ENCODE data around the gene CRTAP.
A peak's percentile ranks its signal among the peaks of the same experiment; 100 is the strongest.
"Not testable (repeated sequence)": the region's sequence is repeated elsewhere in the genome, so short reads cannot be mapped to it uniquely, and the experiment has no call there.

The CRTAP gene

DNA sequence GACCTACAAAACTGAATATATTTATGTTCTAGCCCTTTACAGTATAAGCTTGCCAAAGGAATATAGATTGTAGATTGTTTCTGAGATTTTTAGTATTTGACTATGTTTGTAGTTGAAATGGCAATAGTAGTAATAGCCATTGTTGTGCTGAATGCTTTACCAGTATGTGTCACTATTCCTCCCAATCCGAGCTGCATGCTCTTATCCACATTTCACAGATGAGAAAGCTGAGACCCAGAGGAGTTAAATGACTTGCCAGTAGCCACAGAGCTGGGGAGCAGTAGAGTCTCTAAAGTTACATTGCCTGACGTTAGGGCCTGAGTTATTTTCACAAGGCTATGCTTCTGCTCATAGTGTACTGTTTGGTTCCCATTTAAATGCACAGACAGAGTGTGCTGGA, 13.6 kb upstream of the CRTAP start:
- DNase-seq: no peak

DNA sequence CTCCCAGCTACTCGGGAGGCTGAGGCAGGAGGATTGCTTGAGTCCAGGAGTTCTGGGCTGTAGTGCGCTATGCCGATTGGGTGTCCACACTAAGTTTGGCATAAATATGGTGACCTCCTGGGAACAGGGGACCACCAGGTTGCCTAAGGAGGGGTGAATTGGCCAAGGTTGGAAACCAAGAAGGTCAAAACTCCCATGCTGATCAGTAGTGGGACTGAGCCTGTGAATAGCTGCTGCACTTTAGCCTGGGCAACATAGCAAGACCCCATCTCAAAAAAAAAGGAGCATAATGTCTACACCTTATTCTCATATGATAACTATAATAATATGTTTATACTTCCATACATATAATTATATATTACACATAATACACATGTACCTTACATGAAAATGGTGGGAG, 10.8 kb upstream of the CRTAP start:
- DNase-seq: no peak

DNA sequence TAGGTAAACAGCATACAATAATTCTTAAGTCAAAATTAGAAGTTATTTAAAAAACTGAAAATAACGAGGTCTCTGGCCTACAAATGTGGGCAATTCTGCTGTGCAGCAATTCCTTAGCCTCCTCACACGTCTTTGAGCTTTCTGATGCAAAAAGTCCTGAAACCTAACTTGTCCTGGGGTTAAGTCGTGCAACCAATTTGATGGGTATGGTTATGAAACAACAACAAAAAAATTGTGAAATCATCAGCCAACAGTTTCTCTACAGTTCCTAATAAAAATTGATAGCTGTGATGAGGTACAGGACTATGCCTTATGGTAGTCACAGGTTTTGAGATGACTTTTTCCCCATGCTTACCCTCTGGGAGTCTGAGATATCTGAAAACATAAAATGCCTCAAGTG, 10.3 kb upstream of the CRTAP start:
- DNase-seq: no peak

DNA sequence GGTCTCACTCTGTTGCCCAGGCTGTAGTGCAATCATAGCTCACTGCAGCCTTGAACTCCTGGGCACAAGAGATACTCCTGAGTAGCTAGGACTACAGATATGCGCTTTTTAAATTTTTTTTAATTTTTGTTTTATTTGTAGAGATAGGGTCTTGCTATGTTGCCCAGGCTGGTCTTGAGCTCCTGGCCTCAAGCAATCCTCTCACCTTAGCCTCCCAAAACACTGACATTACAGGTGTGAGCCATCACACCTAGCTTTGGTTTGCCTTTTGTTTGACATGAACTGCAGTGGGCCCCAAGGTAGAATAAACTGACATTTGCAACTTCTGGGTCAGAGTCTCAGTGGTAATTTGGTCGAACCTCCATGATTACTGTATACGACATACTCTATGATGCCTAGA, 9.0 kb upstream of the CRTAP start:
- no peak for DNase-seq

DNA sequence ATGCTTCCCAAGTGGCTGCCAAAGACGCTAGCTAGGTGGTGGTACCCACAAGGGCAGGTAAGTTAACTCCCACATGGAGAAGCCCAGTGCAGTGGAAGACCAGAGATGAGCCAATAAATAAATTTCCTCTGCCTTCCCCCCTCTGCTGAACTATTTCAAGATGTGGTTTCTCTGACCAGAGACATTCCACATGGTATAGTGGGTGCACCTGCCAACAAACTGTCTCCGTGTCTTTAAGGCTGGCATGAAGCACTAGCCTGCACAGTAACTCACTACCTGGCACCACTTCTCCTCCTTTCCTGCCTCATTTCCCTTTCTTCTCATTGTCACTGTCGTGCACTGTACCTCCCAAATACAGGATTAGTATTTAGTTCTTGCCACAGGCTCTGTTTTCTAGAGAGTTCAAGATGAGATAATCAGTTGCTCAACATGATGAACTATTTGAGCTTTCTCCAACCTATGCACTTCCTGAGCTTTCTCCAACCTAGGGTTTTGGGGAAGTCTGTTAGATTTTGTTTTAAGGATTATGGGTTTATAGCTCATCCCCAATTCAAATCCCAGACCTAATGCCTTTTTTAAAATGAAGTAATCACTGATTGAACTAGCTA, 8.4 kb upstream of the CRTAP start:
- DNase-seq: no peak

DNA sequence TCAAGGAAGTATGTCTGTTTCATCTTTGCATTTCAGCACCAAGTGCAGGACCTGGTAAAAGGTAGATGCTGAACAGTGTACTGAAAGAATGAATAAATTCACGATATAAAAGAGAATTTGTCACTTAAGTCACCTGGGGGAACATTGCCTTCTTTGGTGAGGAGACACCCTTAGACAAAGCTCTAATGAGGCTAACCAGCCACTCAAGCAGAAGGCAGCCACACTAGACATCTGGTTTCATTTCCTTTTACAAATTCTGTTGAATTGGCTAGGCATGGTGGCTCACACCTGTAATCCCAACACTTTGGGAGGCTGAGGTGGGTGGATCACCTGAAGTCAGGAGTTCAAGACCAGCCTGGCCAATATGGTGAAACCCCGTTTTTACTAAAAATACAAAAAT, 7.0 kb upstream of the CRTAP start:
- DNase-seq: not testable (repeated sequence)

DNA sequence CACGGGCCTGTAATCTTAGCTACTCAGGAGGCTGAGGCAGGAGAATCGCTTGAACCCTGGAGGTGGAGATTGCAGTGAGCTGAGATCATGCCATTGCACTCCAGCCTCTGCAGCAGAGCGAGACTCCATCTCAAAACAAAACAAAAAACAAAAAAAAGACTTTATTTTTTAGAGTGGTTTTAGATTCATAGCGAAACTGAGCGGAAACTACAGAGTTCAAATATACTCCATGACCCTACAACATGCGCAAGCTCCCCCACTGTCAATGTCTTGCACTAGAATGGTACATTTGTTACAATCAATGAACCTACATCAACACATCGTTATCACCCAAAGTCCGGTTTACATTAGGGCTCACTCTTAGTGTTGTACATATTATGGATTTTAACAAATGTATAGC, 2.2 kb upstream of the CRTAP start:
- no peak for DNase-seq

DNA sequence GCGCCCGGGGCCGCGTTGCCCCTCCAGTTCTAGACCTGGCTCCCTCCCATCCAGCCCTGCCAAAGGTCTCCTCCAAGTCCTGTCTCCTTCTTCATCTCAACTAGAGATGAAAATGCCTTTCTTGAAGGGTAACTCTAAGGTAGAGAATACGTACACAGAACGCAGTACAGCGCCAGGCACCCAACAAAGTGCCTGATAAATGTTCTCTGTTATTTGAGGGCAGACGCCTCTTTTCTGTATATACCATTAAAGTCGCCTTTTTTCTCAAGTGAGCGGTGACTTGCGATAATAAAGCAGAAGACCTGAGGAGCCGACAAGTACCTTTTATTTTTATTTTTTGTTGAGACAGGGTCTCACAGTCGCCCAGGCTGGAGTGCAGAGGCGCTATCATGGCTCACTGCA, 809 bp downstream of the CRTAP start:
- DNase-seq: no peak

DNA sequence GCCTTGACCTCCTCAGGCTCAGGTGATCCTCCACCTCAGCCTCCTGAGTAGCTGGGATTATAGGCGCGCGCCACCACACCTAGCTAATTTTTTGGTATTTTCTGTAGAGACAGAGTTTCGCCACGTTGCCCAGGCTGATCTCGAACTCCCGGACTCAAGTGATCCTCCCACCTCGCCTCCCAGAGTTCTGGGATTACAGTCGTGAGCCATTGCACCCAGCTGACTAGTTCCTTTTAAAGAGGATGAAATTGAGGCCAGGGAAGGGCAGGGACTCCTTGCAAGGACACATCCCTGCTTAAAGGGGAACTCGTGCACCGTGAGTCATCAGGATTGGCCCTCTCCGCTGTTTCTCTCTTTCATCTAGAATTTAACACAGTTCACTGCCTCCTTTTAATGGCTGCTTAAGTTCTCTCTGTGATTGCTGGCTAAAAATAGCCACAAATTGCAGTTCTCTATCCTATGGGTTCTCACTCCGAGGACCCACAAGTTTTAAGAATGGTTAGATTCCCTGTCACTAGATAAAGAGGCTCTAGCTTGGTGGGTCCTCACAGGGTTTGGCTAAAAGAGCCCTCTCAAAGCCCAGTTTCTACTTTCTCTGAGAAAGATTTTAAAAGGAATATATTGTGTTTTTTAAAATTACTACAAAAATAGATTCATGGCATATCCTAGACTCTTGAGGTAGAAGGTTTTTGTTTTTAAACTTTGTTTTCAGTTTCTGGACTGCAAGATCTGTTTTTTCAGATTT, 1.4 kb downstream of the CRTAP start:
- peak; percentile 61 for DNase-seq

DNA sequence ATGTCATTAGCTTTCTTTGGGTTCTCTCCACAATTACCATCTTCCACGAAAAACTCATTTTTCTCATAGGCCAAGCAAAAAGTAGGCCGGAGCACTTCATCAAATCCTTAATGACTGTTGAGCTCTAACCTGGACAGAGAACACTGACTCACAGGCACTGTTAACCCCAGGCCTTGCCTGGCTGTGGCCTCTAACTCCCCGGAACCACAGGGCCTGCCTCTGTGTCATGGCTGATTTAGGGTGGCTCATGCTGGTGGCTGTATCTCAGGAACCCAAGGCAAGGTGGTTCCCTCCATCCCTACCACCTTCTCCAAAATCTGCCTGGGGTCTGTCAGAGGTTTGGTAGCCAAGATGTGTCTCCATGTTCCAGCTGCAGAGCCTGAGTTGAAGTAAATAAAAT, 3.6 kb downstream of the CRTAP start:
- no peak for DNase-seq

DNA sequence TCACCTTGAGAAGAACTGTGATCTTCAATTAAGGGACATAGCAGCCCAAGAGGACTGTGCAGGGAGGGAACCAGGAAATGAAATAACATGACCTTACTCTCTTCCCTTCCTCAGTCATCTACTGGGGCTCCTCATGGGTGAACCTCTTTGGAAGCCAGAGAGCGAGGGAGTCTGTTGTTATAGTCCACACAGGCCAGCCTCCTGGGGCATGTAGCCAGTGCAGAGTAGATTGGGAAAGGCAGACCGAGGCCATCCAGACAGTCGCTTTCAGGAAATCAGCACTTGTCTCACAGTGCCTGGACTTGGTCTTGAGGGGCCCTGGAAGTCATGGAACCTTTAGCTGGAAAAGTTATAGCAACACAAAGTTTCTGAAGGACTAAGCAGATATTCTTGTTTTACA, 6.1 kb downstream of the CRTAP start:
- no peak for DNase-seq

DNA sequence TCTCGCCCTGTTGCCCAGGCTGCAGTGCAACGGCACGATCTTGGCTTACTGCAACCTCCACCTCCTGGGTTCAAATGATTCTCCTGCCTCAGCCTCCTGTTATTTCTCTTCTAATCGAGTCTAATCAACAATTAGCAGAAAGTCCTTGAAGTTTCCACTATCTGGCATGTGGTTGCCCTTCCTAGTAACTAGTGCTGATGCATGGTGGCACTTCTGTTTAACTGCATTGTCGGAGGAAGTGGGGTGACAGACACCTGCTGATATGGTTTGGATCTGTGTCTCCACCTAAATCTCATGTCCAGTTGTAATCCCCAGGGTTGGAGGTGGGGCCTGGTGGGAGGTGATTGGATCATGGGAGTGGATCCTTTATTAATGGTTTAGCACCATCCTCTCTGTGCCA, 9.2 kb downstream of the CRTAP start:
- no peak for DNase-seq

DNA sequence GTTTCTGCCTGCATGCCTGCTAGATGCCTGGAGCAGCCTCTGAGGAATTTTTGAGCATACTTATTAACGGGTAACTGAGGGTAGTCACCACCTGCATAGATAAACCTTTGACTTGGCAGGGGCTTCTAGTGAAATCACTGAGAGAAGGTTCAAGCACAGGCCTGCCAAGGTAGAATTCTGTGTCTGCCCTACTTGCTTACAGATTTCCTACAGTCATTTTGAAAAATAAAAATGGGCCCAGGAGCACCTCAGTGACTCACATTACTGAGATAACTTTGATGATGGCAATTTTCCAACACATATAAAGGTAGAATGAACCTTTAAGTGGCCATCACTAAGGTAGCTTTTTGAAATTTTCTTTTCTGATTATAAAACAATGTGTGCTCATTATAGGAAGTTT, 10.8 kb downstream of the CRTAP start:
- DNase-seq: no peak

DNA sequence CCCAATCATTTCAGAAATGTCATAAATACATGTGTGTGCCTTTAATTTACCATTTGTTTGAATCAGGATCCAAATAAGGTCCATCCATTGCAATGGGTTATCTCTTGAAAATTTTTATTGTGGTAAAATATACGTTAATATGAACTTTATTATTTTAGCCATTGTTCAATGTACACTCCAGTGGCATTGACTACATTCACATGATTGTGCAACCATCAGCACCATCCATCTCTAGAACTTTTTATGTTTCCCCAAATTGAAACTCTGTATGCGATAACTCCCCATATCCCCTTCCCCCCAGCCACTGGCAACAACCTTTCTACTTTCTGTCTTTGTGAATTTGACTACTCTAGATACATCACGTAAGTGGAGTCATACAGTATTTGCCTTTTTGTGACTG, 12.0 kb downstream of the CRTAP start:
- DNase-seq: no peak

DNA sequence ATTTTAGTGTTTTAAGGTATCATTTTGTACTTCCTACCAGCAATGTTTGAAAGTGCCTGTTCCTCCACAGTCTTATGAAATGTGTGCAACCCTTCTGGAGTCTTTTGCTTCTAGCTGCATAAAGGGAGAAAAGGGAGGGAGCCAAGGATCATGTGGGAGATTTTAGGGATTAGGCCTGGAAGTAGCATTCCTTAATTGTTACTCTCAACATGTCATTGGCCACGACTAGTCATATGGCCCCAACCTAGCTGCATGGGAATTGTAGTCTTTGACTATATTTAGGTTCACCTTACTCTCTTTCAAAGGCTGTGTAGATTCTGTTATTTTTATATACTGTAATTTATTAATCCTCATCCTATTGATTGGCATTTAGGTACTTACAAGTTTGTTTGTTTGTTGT, 14.9 kb downstream of the CRTAP start:
- DNase-seq: no peak

DNA sequence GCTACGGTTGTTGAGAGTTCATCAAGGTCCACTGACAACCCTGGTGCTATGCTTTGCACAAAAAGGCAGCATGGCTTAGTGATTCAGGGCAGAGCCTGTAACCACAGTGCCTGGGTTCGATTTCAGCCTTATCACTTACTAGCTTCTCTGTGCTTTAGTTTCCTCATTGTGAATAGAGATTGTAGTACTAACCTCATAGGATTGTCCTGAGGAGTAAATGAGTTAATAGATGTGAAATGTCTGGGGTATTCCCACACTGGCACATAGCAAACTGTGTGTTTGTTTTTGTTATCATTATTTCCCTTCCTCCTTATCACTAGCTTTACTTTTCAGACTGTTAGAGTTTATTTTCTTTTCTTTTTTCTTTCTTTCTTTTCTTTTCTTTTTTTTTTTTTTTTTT, 16.3 kb downstream of the CRTAP start:
- DNase-seq: no peak

DNA sequence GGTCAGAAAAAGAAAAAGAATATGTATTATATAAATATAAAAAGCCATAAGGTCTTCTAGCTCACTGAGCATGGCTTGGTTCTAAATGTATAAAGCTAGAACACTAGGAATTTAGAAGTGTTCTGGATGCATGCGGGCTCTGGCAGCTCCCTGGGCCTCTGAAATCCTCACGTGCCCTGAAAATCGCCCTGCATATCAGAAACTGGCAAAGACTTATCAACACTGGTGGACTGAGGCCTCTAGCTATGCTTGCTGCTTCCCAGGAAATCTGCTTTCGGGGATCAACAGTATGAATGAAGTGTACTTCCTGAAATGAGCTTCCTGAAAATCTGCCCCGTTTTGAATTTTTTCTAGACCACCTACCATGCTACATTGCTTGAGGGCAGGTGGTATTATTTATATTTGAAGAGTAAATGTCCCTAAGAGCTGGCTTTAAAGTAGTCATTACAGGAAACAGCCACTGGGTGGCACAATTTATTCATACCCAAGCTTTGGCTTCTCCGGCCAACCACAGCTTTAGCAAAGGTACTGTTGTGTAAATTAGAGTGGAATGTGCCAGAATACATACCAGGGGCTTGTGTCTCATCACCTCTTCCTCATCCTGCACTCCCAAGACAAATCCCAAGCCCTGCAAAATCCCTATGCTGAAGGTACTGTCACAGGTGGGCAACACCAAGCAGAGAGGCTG, 17.7 kb downstream of the CRTAP start:
- peak; percentile 55 for DNase-seq

DNA sequence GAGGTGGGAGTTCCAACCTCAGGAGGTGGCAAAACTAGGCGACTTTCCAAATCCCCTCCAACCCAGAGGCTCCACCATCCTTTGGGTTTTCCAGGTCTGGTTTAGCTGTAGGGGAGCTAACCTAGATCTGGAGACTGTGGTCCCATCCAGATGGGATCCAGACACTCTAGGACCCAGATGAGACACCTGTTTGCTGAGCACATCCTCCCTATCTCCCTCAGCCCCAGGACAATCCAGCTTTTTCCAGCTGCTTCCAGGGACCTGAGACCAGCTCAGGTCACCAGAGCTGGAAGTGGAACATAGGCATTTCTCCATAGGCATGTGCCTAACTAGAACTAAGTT, 18.2 kb downstream of the CRTAP start:
- DNase-seq: no peak

DNA sequence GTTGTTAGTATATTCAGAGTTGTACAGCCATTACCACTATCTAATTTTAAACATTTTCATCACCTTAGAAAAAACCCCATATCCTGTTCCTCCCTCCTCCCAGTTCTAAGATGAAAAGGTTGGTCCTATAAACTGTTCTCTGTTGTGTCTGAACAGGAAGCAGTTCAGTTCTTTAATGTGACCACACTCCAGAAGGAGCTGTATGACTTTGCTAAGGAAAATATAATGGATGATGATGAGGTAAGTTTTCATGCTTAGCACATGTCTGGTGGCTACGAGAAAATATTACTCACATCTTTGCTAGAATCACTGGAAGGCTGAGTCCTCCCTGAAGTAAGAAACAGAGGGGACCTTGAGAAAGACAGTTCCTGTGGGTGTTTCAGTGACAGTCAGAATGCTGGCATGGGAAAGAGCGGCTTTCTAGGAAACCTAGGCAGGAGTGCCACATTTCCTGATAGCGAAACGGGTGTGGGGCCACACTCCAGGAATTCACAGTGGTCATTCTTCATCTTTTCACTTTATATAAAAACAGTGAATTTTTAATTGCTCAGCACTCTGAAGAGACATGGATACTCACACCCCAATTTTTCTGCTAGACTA, 20.3 kb downstream of the CRTAP start:
- DNase-seq: no peak

DNA sequence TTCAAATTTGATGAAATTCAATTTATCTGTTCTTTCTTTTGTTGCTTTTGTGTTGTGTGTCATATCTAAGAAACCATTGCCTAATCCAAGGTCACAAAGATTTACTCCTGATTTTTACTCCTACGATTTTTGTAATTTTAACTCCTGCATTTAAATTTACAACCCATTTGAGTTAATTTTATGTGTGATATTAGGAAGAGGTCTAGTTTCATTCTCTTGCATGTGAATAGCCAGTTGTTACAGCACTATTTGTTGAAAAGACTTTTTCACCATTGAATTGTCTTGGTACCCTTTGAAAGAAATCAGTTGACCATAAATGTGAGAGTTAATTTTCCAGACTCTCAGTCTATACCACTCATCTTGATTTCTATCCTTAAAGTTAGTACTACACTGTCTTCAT, 23.9 kb downstream of the CRTAP start:
- no peak for DNase-seq

DNA sequence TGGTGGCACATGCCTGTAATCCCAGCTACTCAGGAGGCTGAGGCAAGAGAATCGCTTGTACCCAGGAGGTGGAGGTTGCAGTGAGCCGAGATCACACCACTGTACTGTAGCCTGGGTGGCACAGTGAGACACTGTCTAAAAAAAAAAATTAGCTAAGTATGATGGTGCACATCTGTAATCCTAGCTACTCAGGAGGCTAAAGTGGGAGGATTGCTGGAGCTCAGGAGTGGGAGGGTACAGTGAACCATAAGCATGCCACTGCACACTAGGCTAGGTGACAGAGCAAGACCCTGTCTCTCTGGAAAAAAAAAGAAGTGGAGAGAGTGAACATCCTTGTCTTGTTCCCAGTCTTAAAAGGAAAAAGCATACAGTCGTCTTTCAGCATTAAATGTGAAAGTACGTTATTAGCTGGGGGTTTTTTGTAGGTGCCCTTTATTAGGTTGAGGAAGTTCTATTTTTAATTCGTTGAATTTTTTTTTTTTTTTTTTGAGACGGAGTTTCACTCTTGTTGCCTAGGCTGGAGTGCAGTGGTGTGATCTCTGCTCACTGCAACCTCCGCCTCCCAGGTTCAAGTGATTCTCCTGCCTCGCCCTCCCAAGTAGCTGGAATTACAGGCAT, 25.3 kb downstream of the CRTAP start:
- not testable (repeated sequence) for DNase-seq

DNA sequence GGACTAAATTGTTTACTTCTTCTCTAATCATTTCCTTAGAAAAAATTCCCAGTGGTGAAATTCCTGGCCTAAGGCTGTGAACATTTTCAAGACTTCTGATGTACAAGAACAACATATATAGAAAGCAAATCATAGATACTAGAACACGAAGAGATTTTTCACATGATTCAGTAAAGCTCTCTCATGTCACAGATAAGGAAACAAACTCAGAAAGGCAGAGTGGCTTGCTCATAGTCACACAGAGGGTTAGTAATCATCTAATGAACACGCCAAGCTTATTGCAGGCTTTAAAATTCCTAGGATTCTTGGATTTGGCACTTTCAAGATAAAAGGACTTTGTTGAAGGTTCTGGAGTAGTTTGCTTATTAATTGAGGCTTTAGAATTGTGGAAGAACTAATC, 26.2 kb downstream of the CRTAP start:
- DNase-seq: no peak

DNA sequence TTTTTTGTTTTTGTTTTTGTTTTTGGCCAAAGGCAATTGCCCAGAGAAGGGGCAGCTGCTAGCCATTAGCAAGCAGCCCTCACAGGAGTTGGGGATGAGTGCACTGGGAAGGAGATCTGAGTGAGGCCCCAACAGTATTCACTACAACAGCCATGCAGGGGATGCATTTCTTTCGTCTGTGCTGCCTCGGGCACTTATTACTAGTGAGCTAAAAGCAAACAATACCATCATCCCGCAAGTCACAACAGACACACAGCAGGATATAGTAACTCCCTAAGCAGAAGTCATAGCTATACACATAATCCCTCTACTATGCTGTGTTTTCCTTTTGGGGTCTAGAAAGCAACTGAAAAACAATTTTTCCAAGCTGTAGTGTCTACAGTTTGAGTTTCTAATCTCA, 27.2 kb downstream of the CRTAP start:
- DNase-seq: no peak

DNA sequence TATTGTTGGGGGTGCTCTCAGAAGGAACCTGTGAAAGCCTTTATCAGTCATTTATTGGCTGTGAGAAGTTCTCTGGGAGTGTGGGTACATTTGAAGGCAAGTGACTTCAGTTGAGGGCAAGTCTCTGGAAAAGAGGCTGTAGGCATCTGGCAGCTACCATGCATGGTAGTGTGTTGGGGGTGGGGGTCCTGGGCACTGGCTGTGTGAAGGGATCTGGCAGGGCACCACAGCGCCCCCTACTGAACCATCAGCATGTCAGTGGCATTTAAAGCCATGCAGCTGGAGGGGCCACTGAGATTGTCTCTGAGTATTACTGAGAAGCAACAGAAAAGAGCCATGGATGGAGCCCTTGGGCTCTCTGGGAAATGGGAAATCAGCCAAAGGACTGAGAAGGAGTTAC, 30.6 kb downstream of the CRTAP start:
- no peak for DNase-seq
